DMS53 (cell line): ENCODE measurements around the gene KCNQ2.
"Not testable (repeated sequence)": the region's sequence is repeated elsewhere in the genome, so short reads cannot be mapped to it uniquely, and the experiment has no call there.

Experiments used
- DNase-seq: peaks from one replicate; lab custom pipeline; 2025; lab: John Stamatoyannopoulos, UW

KCNQ2 gene

DNA sequence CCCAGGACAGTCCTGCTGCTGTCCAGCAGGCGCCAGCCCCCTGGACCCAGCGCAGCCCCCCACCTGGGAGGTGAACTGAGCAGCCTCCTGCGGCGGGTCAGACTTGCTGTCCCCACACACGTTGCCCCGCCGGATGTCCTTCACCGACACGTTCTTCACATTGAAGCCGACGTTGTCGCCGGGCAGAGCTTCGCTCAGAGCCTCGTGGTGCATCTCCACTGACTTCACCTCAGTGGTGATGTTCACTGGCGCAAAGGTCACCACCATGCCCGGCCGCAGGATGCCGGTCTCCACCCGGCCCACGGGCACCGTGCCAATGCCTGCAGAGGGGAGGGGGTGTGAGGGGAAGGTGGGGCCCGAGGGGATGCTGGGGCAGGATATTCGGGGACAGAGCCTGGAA lies 18.0 kb upstream of the KCNQ2 start:
- no peak for DNase-seq

GRCh38 chr20:63488315-63489251 lies 16.1 kb upstream of the KCNQ2 start:
- no peak for DNase-seq

- DNase-seq, result no peak
Measured at GRCh38 chr20:63487781-63488241, 15.4 kb upstream of the KCNQ2 start.

DNA sequence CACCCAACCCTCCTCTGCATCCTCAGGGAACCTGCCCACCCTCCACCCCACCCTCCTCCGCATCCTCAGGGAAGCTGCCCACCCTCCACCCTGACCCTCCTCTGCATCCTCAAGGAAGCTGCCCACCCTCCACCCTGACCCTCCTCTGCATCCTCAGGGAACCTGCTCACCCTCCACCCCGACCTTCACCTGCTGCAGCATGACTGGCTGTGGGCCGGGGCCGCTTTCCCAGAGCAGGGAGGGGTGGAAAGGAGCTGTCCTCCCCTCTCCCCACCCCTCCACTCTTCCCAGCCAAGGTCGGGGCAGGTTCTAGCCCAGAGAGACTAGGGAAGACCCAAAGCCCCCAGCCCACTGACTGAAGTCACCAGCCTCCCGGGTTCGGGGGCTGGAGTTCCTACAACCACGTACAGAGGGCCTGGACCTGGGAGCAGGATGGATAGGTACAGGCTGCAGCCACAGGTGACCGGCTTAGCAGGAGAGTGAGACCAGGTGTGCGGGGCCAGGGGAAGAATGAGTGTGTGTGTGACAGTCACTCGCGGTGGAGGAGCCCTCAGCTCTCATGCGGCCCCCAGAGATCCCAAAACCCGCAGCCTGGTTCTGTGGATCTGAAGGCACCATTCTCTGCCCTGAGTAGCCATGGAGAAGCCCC lies 14.8 kb upstream of the KCNQ2 start:
- no peak for DNase-seq

DNA sequence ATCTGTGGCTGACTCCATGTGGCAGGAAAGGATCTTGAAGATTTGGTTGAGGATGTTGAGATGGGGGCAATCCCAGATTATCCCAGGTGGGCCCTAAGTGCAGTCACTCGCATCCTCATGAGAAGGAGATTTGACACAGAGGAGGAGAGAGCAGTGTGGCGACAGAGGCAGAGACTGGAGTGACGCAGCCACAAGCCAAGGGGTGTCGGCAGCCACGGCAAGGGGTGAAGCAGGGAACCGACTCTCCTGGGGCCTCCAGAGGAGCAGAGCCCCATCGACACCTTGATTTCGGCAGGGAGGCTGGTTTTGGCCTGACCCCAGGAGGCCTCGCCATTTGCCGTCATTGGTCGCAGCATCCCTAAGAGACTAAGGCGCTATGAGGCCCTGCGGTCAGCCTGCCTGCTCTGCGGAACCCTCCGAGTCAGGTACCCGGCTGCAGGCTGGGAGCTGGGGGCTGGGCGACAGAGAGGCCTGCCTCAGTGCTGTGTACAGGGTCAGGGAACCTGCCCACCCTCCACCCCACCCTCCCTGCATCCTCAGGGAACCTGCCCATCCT lies 13.9 kb upstream of the KCNQ2 start:
- DNase-seq, result no peak

- DNase-seq, result no peak
Measured at GRCh38 chr20:63484651-63485403, 12.4 kb upstream of the KCNQ2 start.

GRCh38 chr20:63484236-63484635 lies 11.8 kb upstream of the KCNQ2 start:
- DNase-seq, result no peak

DNA sequence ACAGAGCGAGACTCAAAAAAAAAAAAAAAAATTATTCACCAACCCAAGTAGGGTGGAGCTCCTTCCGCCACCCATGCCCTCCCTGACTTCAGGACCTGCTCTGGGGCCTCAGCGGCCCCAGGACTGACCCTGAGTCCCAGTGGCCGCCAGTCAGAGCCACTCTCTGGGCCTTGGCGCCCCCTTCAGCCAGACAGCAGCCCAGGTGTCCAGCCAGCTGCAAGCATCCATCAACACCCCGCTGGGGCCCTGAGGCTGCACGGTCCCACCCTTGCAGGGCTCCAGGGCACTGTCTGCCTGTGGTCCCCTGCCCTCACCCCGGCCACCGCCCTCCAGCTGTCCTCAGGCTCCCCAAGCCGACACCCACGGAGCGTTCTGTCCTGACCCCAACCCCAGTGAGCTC lies 11.4 kb upstream of the KCNQ2 start:
- no peak for DNase-seq

GRCh38 chr20:63482021-63482587 lies 9.6 kb upstream of the KCNQ2 start:
- no peak for DNase-seq

- DNase-seq, result no peak
Measured at GRCh38 chr20:63481503-63481902, 9.0 kb upstream of the KCNQ2 start.

- DNase-seq, result not testable (repeated sequence)
Measured at GRCh38 chr20:63479695-63480419, 7.4 kb upstream of the KCNQ2 start.

GRCh38 chr20:63478346-63479302 lies 6.2 kb upstream of the KCNQ2 start:
- DNase-seq, result no peak

DNA sequence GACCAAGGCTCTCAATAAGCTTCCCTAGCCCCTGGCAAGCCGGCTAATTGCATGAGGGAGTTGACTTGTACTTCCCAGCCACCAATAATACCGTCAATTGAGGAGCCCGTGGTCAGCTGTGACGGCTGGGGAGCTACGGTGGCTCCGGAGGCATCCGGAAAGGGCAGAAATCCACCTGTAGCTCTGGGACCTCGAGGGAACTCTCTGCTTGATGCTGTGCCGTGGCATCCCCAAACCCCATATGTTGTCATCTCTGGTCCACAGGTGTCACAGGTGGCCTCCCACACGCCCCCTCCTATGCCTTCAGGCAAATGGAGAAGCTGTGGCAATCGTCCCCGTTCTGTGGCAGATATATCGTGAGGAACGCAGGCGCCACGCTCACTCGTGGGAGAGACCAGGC lies 5.5 kb upstream of the KCNQ2 start:
- DNase-seq, result no peak

DNA sequence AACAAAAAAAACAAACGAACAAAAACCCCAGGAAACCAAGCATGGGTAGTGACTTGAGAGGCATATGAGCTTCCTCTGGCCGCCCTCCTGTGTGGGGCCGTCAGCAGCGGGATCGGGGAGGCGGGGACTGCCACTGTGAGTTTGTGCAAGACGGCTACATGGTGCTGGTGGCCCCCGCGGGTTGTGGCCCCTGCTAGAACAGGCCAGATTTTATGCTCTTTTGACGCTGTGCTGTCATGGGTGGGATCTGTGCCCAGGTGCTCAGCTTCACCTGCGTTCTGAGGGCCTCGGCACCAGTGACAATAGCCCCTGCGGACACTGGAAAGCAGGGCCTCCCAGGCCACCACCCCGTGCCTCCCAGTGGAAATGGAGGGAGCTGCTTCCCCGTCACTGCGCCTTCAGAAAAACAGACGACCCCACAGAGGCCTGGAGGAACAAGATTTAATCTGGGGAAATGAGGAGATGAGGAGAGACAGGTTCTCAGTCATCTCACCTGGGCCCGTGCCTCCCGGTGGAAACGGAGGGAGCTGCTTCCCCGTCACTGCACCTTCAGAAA lies 4.7 kb upstream of the KCNQ2 start:
- DNase-seq, result no peak

DNA sequence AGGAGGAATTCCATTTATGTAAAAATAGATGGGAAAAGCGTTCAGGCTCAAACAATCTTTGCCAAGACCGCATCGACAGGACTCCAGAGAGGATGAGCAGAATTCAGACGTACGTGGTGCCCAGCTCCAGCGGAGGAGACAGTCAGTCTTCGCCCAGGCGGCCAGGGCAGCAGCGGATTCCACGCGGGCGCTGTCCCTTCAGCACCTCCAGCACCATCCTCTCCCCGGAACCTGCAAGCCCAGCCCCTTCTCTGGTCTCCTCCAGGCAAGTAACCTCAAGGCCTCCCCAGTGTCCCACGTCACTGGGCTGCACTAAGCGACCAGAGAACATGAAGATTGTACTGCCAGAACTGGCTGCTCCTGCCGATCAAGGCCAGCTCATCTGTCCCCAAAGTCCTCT lies 2.8 kb upstream of the KCNQ2 start:
- no peak for DNase-seq

- no peak for DNase-seq
Measured at GRCh38 chr20:63473555-63474449, 1.3 kb upstream of the KCNQ2 start.

DNA sequence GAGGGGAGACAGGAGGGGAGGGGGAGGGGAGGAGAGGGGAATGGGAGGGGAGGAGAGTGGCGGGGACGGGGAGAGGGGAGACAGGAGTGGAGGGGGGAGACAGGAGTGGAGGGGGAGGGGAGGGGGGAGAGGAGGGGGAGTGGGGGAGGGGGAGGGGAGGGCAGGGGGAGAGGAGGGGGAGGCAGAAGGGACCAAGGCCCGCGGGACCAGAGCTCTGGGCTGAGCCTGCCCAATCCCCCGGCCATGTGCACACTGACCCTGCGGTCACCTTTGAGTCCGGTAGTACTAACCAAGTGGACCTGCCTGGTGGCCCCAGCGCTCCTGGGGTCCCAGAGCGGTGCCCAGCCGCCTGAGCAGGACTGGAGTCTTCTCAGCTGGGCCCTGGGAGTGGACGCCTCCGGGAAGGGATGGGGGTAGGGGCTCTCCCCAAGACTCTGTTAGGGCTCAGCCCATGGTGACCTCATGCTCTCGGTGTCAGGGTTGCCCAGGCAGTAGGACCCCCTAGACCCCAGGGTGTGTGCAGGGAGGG lies 471 bp upstream of the KCNQ2 start:
- no peak for DNase-seq

DNA sequence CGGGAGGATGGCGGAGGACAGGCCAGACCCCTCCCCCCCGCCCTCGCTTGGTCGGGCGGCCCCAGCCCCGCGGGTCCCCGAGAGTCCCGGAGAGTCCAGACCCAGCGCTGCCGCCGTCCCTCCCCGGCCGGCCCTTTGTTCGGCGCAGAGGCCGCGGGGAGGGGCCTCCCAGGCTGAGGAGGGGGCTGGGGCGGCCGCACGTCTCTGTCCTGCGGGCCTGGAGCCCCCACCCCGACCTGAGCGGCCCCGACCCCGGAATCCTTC lies 806 bp downstream of the KCNQ2 start:
- no peak for DNase-seq
